Astrocyte (in vitro differentiated cells and primary cell): ENCODE results near the gene PDE5A. TPM values are rescaled to one million over a fixed set of nuclear protein-coding genes. Genes with fewer than 3 reads are reported as not detected.

Source experiments
- DNase-seq: peaks from one replicate; pipeline ENCODE4 v3.0.0-alpha.2; 2010; ENCODE audit warnings: low read depth
- FAIRE-seq: peaks from 2 replicates; lab custom pipeline; 2011; peaks lifted over from hg19 to GRCh38; lab: Jason Lieb, UNC
- H2AFZ ChIP-seq: 2 replicates; pipeline ENCODE4 v1.6.0; 2012; ENCODE audit warnings: low read depth, low read length, inconsistent platforms
- H3K27ac ChIP-seq: 2 replicates; pipeline ENCODE4 v1.5.1; 2011; ENCODE audit warnings: low read depth, low read length, inconsistent platforms
- H3K27me3 ChIP-seq: 2 replicates; pipeline ENCODE4 v1.6.0; 2011; ENCODE audit warnings: low read length, inconsistent platforms; ENCODE audit not compliant: insufficient read depth
- H3K36me3 ChIP-seq: 2 replicates; pipeline ENCODE4 v1.5.1; 2011; ENCODE audit warnings: low read length, inconsistent platforms; ENCODE audit not compliant: insufficient read depth
- H3K4me1 ChIP-seq: 2 replicates; pipeline ENCODE4 v1.5.1; 2011; ENCODE audit warnings: low read length, inconsistent platforms; ENCODE audit not compliant: insufficient read depth
- H3K4me2 ChIP-seq: 2 replicates; pipeline ENCODE4 v1.6.0; 2012; ENCODE audit warnings: low read length, inconsistent platforms
- H3K4me3 ChIP-seq: 2 replicates; pipeline ENCODE4 v1.5.1; 2011; ENCODE audit warnings: low read depth, mild to moderate bottlenecking, low read length, inconsistent platforms; ENCODE audit not compliant: insufficient read depth
- H3K79me2 ChIP-seq: 2 replicates; pipeline ENCODE4 v1.6.0; 2012; ENCODE audit warnings: mild to moderate bottlenecking, low read length, inconsistent platforms; ENCODE audit not compliant: insufficient read depth
- H3K9ac ChIP-seq: 2 replicates; pipeline ENCODE4 v1.6.0; 2012; ENCODE audit warnings: mild to moderate bottlenecking, low read length, inconsistent platforms
- H3K9me3 ChIP-seq: 2 replicates; pipeline ENCODE4 v1.5.1; 2012; ENCODE audit warnings: low read depth, mild to moderate bottlenecking, low read length, inconsistent platforms; ENCODE audit not compliant: insufficient read depth
- H4K20me1 ChIP-seq: 2 replicates; pipeline ENCODE4 v1.6.0; 2012; ENCODE audit warnings: low read length, inconsistent platforms; ENCODE audit not compliant: insufficient read depth
- H3K27ac Mint-ChIP-seq: one replicate; pipeline ENCODE4 v1.8.0; 2021; ENCODE audit warnings: mild to moderate bottlenecking, mixed read lengths; ENCODE audit not compliant: unreplicated experiment
- H3K27me3 Mint-ChIP-seq: one replicate; pipeline ENCODE4 v1.8.0; 2021; ENCODE audit warnings: low read depth, mixed read lengths; ENCODE audit not compliant: unreplicated experiment
- H3K36me3 Mint-ChIP-seq: one replicate; pipeline ENCODE4 v1.8.0; 2021; ENCODE audit warnings: low read depth, mixed read lengths; ENCODE audit not compliant: unreplicated experiment
- H3K4me1 Mint-ChIP-seq: one replicate; pipeline ENCODE4 v1.8.0; 2021; ENCODE audit warnings: low read depth, mixed read lengths; ENCODE audit not compliant: unreplicated experiment
- H3K4me3 Mint-ChIP-seq: one replicate; pipeline ENCODE4 v1.8.0; 2021; ENCODE audit warnings: mild to moderate bottlenecking, moderate library complexity, mixed read lengths; ENCODE audit not compliant: unreplicated experiment
- H3K9me3 Mint-ChIP-seq: one replicate; pipeline ENCODE4 v1.8.0; 2021; ENCODE audit warnings: mild to moderate bottlenecking, mixed read lengths; ENCODE audit not compliant: unreplicated experiment
- EZH2 ChIP-seq: IDR thresholded peaks from 2 replicates; pipeline ENCODE4 v1.6.1; 2012; ENCODE audit warnings: mild to moderate bottlenecking, low read length, inconsistent platforms; ENCODE audit not compliant: insufficient read depth
- total RNA-seq: library from RNA; stranded (reverse); gene quantifications from 2 replicates; pipeline ENCODE4 v1.2.1, GENCODE V29; 2021
- TF ChIP-seq, protein P1 (sequence below): IDR thresholded peaks from 2 replicates; pipeline ENCODE4 v1.5.1; 2011; ENCODE audit warnings: low read depth, mild to moderate bottlenecking, inconsistent platforms, low read length, moderate library complexity; ENCODE audit not compliant: insufficient read depth

PDE5A gene
- total RNA-seq, 1 donor from 2014 or later, result 3.6 TPM

DNA sequence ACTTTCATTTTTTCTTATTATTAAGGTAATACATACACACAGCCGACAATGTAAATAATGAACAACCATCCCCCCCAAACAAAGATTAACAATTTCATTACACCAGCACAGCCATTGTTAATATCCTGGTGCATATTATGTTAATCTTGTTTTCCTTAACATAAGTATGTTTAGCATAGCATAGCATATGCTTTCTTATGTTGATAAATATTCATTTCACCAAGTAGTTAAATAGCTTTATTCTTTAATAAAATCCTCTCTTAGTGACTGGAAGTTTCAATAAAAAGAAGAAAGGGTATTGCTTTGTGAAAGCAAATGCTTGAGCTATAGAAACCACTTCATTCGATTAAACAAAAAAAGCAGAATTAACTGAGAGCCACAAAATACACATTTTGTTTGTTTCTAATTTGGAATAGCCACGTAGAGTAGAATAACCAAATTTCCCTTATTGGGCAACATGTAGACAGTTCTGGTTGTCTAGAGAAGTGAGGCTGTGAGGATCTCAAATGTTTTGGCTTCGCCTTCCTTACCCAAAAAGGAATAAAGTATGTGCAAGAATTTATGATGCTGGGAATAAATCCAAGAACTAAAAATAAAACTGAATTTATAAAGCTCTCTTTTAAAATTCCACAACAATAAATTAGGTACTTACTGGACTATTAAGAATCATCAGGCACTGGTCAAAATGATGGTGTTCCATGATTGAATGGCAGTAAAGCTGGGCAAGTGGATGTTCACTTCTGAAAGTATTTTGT is 118.0 kb downstream of the PDE5A start:
- Histone ChIP-seq H3K79me2 (no peaks in the 10 kb centered on the region), H2AFZ (no peak overlapping the region), H3K9ac (no peak overlapping the region), H3K27ac (no peak overlapping the region), H4K20me1 (no peaks in the 10 kb centered on the region), H3K4me2 (no peak overlapping the region), H3K36me3 (peaks cover 19% of the 10 kb centered on the region), H3K27me3 (no peaks in the 10 kb centered on the region), H3K4me1 (no peaks in the 10 kb centered on the region), H3K9me3 (no peaks in the 10 kb centered on the region), H3K4me3 (no peak overlapping the region)
- H3K9me3 Mint-ChIP-seq, result no peaks in the 10 kb centered on the region
- no peak for TF ChIP-seq EZH2
- TF ChIP-seq, protein P1, sequence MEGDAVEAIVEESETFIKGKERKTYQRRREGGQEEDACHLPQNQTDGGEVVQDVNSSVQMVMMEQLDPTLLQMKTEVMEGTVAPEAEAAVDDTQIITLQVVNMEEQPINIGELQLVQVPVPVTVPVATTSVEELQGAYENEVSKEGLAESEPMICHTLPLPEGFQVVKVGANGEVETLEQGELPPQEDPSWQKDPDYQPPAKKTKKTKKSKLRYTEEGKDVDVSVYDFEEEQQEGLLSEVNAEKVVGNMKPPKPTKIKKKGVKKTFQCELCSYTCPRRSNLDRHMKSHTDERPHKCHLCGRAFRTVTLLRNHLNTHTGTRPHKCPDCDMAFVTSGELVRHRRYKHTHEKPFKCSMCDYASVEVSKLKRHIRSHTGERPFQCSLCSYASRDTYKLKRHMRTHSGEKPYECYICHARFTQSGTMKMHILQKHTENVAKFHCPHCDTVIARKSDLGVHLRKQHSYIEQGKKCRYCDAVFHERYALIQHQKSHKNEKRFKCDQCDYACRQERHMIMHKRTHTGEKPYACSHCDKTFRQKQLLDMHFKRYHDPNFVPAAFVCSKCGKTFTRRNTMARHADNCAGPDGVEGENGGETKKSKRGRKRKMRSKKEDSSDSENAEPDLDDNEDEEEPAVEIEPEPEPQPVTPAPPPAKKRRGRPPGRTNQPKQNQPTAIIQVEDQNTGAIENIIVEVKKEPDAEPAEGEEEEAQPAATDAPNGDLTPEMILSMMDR, result no peak
- no peak overlapping the region for H3K27ac Mint-ChIP-seq
- DNase-seq (peak; percentile 54), FAIRE-seq (peak; percentile 39)
- peaks cover 4% of the 10 kb centered on the region for H3K4me1 Mint-ChIP-seq
- peaks cover 2% of the 10 kb centered on the region for H3K36me3 Mint-ChIP-seq
- H3K27me3 Mint-ChIP-seq, result no peaks in the 10 kb centered on the region
- no peak overlapping the region for H3K4me3 Mint-ChIP-seq

DNA sequence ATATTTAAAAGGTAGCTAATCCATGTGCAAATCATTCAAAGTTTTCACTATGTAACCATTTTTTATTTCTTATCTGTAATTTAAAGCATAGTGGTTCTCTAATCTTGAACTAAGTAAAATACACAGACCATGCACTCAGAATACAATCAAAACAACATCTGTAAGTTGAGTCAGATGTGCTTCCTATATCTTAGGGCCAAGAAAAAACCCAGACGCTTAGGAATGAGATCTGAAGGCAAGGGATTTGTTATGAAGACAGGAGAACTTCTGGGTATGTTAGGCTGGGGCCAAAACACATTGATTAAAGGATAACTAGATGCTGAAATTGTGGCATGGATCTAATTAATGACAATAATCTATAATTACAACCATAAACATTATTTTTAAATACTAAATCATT is 120.3 kb downstream of the PDE5A start:
- Histone ChIP-seq H3K27ac (no peak overlapping the region), H3K9ac (no peak overlapping the region), H3K79me2 (no peaks in the 10 kb centered on the region), H4K20me1 (no peaks in the 10 kb centered on the region), H3K4me1 (no peaks in the 10 kb centered on the region), H3K36me3 (peaks cover 27% of the 10 kb centered on the region), H3K9me3 (no peaks in the 10 kb centered on the region), H3K27me3 (no peaks in the 10 kb centered on the region), H3K4me3 (no peak overlapping the region), H2AFZ (no peak overlapping the region), H3K4me2 (no peak overlapping the region)
- TF ChIP-seq, protein P1, result no peak
- TF ChIP-seq EZH2, result no peak
- Mint-ChIP-seq H3K4me1 (peaks cover 4% of the 10 kb centered on the region), H3K27me3 (no peaks in the 10 kb centered on the region), H3K4me3 (no peak overlapping the region), H3K9me3 (no peaks in the 10 kb centered on the region), H3K36me3 (peaks cover 2% of the 10 kb centered on the region), H3K27ac (no peak overlapping the region)
- DNase-seq (peak; percentile 40), FAIRE-seq (no peak)

DNA sequence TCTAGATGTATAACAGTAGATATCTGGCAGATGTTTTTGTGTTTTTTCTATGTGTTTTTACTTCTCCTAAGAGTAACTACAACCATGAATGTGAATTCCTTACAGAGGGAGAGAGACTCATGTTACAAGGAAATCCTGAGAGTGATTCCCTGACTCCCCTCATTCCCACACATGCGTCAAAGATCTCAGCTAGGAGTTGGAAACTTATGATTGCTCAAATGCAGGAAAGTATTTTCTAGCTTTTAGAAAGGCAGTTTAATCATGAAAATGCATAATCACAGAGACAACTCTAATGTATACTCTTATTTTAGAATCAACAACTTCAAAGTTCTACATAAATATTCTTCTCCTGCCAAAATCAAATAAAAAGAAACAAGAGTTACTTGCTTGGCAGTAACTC is 121.8 kb downstream of the PDE5A start:
- Histone ChIP-seq H3K9me3 (no peaks in the 10 kb centered on the region), H3K27me3 (no peaks in the 10 kb centered on the region), H3K4me2 (no peak overlapping the region), H3K79me2 (no peaks in the 10 kb centered on the region), H3K4me1 (no peaks in the 10 kb centered on the region), H4K20me1 (no peaks in the 10 kb centered on the region), H3K36me3 (peaks cover 29% of the 10 kb centered on the region), H3K9ac (no peak overlapping the region), H2AFZ (no peak overlapping the region), H3K27ac (no peak overlapping the region), H3K4me3 (no peak overlapping the region)
- no peaks in the 10 kb centered on the region for H3K9me3 Mint-ChIP-seq
- peaks cover 2% of the 10 kb centered on the region for H3K36me3 Mint-ChIP-seq
- peaks cover 4% of the 10 kb centered on the region for H3K4me1 Mint-ChIP-seq
- TF ChIP-seq EZH2, result no peak
- TF ChIP-seq, protein P1, result no peak
- no peak overlapping the region for H3K27ac Mint-ChIP-seq
- no peak for DNase-seq
- H3K4me3 Mint-ChIP-seq, result no peak overlapping the region
- no peak for FAIRE-seq
- no peaks in the 10 kb centered on the region for H3K27me3 Mint-ChIP-seq
